GM12801 (cell line): ENCODE data around the gene INPP1.

ENCODE experiments used
- CTCF ChIP-seq: IDR thresholded peaks from one replicate; pipeline ENCODE4 v1.5.1; 2011; ENCODE audit warnings: control low read depth; ENCODE audit not compliant: insufficient read length; ENCODE audit errors: extremely low read depth

The INPP1 gene

GRCh38 chr2:190350371-190350770 lies 7.0 kb downstream of the INPP1 start:
- TF ChIP-seq CTCF: no peak

GRCh38 chr2:190351955-190352354 lies 8.6 kb downstream of the INPP1 start:
- no peak for TF ChIP-seq CTCF

GRCh38 chr2:190352668-190353536 lies 9.5 kb downstream of the INPP1 start:
- no peak for TF ChIP-seq CTCF

- TF ChIP-seq CTCF: no peak
Observed at GRCh38 chr2:190353537-190353899, 10.1 kb downstream of the INPP1 start.

GRCh38 chr2:190354003-190354690 lies 10.8 kb downstream of the INPP1 start:
- TF ChIP-seq CTCF: no peak

GRCh38 chr2:190355968-190356644 lies 12.7 kb downstream of the INPP1 start:
- TF ChIP-seq CTCF: no peak

- no peak for TF ChIP-seq CTCF
Observed at GRCh38 chr2:190357600-190357999, 14.2 kb downstream of the INPP1 start.
